ENCODE measurements around the gene CPVL. TPM values are rescaled to one million over a fixed set of nuclear protein-coding genes. Genes with fewer than 3 reads are reported as not detected.

CPVL gene
- total and polyA plus RNA-seq, 2 of the 4 experiments (the other 2 are of a cell fraction), result not detected

GRCh38 chr7:29190349-29191045 lies 44.2 kb upstream of the CPVL start:
- Histone ChIP-seq H2BK5ac (ENCODE audit: low read depth, low read length, poor library complexity, severe bottlenecking) (no peak overlapping the region), H2BK120ac (ENCODE audit: low read depth, low read length) (no peak overlapping the region), H3K9me1 (ENCODE audit: insufficient read depth, low read length) (no peaks in the 10 kb centered on the region), H4K5ac (ENCODE audit: low read depth, low read length) (no peak overlapping the region), H2BK15ac (ENCODE audit: low read depth, low read length) (no peak overlapping the region), H3K4me1 (ENCODE audit: control insufficient read depth, insufficient read depth, low read length) (no peaks in the 10 kb centered on the region), H3K79me1 (ENCODE audit: low read depth in 1 of 2, low read length in 2 of 2) (no peaks in the 10 kb centered on the region), H3K4me3 (ENCODE audit: insufficient read depth, low read depth, low read length) (no peak overlapping the region), H3K27ac (ENCODE audit: insufficient read depth, low read length) (no peak overlapping the region), H4K20me1 (ENCODE audit: insufficient read depth, low read length) (no peaks in the 10 kb centered on the region), H3K9me3 (ENCODE audit: control insufficient read depth, insufficient read depth, low read length) (no peaks in the 10 kb centered on the region), H3K36me3 (ENCODE audit: control insufficient read depth, insufficient read depth, low read length) (no peaks in the 10 kb centered on the region), H3K56ac (ENCODE audit: extremely low read depth, insufficient read depth, low read length) (no peak overlapping the region), H3K14ac (replicated peaks; ENCODE audit: low read depth, low read length) (no peak overlapping the region), H2BK20ac (ENCODE audit: low read depth, low read length) (no peak overlapping the region), H4K91ac (ENCODE audit: insufficient read depth, low read depth, low read length) (no peak overlapping the region), H3K18ac (ENCODE audit: low read depth, low read length) (no peak overlapping the region), H3K23ac (ENCODE audit: low read depth, low read length) (no peak overlapping the region), H4K8ac (ENCODE audit: low read depth in 2 of 2, low read length in 2 of 2) (no peak overlapping the region), H2AFZ (replicated peaks; ENCODE audit: low read length, poor library complexity) (no peak overlapping the region), H3K4me2 (ENCODE audit: low read depth, low read length) (no peak overlapping the region), H2AK5ac (ENCODE audit: low read depth, low read length) (no peak overlapping the region), H3K4ac (ENCODE audit: low read depth, low read length) (no peak overlapping the region), H3K27me3 (ENCODE audit: control insufficient read depth, insufficient read depth, low read length) (peaks cover 26% of the 10 kb centered on the region), H2AK9ac (replicated peaks; ENCODE audit: low read depth, low read length, poor library complexity) (no peak overlapping the region), H3K9ac (ENCODE audit: low read depth, low read length) (no peak overlapping the region)
- intact Hi-C loops (cut with micrococcal nuclease) (no loop called here), in situ Hi-C loops (cut with MboI; ENCODE audit: low sequenced_read_pairs) (no loop called here), dilution Hi-C loops (cut with HindIII; ENCODE audit: low sequenced_read_pairs, unreplicated experiment) (no loop called here)
- BruUV-seq (replicated peaks), result no TSS peak
- WGBS, 2 experiments (ENCODE audit: extremely low coverage in 2 of 2, insufficient read length in 1 of 2), result no CpG with 5 or more reads among the region's 5 CpGs
- ChIA-PET CTCF (interaction anchor here (0.6 to 1.2 kb wide), 2 partner anchors 10 to 89 kb away, joined by 4 read pairs; no protein-coding TSS in a partner anchor), POLR2A (ENCODE audit: unreplicated experiment) (no interaction called here)
- no peak for ATAC-seq (ENCODE audit: low read depth)
- no peak for TF ChIP-seq MAZ (IDR thresholded peaks at IDR 0.05; ENCODE audit: borderline replicate concordance, low read depth, low read length)
- no peak for TF ChIP-seq RFX5 (IDR thresholded peaks at IDR 0.05; ENCODE audit: low read depth, low read length)
- no peak for TF ChIP-seq CEBPB (IDR thresholded peaks at IDR 0.05; ENCODE audit: low read depth, low read length)
- no peak for TF ChIP-seq RAD21 (IDR thresholded peaks at IDR 0.05; ENCODE audit: low read length)
- TF ChIP-seq FOS (IDR thresholded peaks at IDR 0.05; ENCODE audit: low read depth, low read length), result no peak
- TF ChIP-seq CHD1 (IDR thresholded peaks at IDR 0.05; ENCODE audit: low read depth, low read length), result no peak
- TF ChIP-seq POLR2A (IDR thresholded peaks at IDR 0.05; ENCODE audit: low read depth, low read length), result no peak
- no peak for TF ChIP-seq RCOR1 (IDR thresholded peaks at IDR 0.05; ENCODE audit: insufficient replicate concordance, low read length)
- TF ChIP-seq MXI1 (IDR thresholded peaks at IDR 0.05; ENCODE audit: borderline replicate concordance, low read depth, low read length), result no peak
- TF ChIP-seq MAFK (IDR thresholded peaks at IDR 0.05; ENCODE audit: low read depth, low read length), result no peak
- TF ChIP-seq ELK1 (IDR thresholded peaks at IDR 0.05; ENCODE audit: borderline replicate concordance, low read depth, low read length), result no peak
- TF ChIP-seq BHLHE40 (IDR thresholded peaks at IDR 0.05; ENCODE audit: low read depth, low read length), result no peak
- DNase-seq, result no peak

All from IMR-90 (cell line).